22Rv1 (cell line): ENCODE measurements around the gene MAGIX.
A peak's percentile ranks its signal among the peaks of the same experiment; 100 is the strongest.

Experiments
- H3K27ac ChIP-seq: fragments of 450-650 bp; 2 replicates; pipeline ENCODE4 v1.5.1; 2017
- ZFX ChIP-seq: fragments of 450-650 bp; IDR thresholded peaks from 2 replicates; pipeline ENCODE4 v1.6.1; 2017; ENCODE audit warnings: antibody characterized with exemption, borderline replicate concordance
- TF ChIP-seq, protein P1 (sequence below): fragments of 450-650 bp; IDR thresholded peaks from 2 replicates; pipeline ENCODE4 v1.5.1; 2017; ENCODE audit warnings: mild to moderate bottlenecking

MAGIX gene

DNA sequence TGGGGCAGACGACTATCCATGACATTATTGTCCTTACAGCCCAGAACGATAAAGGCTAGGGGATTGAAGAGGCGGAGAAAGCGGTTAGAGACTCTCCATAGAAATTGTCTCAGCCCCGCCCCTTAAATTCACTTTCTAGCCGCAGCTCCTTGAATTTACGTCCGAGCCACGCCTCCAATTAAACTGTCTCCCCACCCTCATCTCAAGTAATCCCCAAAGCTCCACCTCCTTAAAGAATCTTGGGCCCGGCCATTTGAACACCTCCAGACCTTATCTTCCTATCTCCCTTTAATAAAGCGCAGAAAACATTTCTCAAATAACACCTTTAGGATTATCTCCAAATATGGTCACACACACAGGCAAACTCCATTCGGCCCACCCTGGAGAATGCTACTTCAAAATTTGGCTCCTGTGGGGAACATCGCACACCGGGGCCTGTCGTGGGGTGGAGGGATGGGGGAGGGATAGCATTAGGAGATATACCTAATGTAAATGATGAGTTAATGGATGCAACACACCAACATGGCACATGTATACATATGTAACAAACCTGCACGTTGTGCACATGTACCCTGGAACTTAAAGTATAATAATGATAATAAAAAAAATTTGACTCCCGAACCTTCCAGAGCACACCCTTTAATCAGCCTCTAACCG, 7.2 kb upstream of the MAGIX start:
- TF ChIP-seq, protein P1, sequence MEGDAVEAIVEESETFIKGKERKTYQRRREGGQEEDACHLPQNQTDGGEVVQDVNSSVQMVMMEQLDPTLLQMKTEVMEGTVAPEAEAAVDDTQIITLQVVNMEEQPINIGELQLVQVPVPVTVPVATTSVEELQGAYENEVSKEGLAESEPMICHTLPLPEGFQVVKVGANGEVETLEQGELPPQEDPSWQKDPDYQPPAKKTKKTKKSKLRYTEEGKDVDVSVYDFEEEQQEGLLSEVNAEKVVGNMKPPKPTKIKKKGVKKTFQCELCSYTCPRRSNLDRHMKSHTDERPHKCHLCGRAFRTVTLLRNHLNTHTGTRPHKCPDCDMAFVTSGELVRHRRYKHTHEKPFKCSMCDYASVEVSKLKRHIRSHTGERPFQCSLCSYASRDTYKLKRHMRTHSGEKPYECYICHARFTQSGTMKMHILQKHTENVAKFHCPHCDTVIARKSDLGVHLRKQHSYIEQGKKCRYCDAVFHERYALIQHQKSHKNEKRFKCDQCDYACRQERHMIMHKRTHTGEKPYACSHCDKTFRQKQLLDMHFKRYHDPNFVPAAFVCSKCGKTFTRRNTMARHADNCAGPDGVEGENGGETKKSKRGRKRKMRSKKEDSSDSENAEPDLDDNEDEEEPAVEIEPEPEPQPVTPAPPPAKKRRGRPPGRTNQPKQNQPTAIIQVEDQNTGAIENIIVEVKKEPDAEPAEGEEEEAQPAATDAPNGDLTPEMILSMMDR: no peak
- TF ChIP-seq ZFX: no peak
- H3K27ac ChIP-seq: peak overlapping the region; percentile 91

DNA sequence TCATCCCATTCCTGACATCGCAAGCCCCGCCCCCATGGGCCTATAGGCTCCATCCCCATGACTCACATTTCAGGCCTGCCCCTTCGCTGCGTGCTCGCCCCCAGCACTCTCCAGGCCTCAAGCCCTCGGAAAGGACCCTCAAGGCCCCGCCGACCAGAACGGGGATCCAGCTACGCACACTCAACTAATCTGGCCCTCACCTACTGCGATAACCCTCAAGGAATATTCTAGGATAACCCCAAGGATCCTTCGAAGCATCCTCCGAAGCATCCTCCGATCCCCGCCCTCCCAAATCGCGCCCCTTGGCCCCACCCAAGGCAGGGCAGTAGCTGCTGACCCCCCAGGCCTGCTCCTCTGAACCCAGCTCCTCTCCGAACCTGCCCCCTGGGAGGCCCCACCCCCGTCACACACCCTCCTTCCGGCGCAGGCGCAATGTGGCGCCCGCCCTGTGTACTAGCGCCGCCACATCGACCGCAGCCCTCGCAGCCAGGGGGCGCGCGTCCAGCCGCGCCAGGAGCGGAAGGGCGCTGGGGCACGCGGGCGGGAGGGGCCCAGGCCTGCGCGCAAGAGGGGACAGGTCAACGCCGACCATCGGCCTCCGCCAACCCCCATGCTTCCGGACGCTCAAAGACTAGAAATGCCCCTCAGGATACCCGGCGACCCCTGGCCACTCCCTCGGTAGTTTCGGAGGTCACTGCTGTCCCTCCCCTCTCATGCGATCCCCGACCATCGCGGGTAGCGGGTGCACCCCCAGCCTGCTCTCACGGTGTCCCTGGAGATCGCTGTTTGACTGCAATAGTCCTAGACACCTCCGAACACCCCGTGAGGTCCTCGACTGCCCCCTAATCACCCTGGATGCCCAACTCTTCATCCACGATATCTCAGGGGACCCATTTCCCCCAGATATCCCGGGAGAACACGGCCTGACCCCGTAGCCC, 6.4 kb upstream of the MAGIX start:
- TF ChIP-seq, protein P1: peak; percentile 78
- TF ChIP-seq ZFX: no peak
- H3K27ac ChIP-seq: peak overlapping the region; percentile 91

DNA sequence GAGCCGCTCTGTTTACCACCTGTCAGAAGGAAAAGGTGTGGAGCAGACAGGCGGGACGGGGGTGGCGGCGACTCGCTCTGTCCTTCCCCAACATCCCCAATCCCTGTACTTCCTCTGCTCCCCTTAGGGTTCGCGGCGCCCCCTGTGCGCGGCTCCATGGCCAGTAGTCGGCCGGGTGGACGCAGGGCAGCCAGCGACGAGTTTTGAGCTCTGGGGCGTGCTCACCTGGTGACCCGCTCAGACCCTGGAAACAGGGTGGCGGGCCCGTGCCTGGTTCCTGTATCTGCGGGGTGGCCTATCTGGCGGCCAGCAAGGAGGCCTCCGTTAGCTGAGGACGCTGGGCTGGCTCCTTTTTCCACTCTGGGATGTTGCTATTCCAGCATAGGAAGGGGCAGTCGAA, 5.4 kb upstream of the MAGIX start:
- no peak for TF ChIP-seq ZFX
- TF ChIP-seq, protein P1: no peak

DNA sequence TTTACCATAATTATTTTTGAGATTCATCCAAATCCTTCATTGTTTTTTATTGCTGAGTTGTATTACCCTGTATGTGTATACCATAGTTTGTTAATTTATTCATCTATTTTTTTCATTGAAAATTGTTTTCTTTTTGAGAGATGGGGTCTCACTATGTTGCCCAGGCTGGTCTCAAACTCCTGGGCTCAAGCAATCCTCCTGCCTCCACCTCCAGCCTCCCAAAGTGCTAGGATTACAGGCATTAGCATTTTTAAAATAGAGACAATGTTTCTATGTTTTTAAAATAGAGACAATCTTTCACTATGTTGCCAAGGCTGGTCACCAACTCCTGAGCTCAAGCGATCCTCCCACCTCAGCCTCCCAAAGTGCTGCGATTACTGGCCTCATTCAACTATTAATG, 1.6 kb upstream of the MAGIX start:
- no peak overlapping the region for H3K27ac ChIP-seq
- no peak for TF ChIP-seq ZFX
- TF ChIP-seq, protein P1: no peak

More for the DNA sequence above, 5.4 kb upstream of the MAGIX start:
- no peak overlapping the region for H3K27ac ChIP-seq

DNA sequence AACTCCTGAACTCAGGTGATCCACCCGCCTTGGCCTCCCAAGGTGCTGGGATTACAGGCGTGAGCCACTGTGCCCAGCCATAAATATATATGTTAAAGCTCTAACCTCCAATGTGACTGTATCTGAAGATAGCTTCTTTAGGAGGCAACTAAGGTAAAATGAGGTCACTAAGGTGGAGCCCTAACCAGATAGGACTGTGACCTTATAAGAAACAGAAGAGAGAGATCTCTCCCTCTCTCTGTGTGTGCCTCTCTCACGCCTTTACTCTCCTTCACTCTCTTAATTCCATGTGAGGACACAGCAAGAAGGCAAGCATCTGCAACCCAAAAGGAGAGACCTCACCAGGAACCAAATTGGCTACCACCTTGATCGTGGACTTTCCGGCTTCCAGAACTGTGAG, 926 bp upstream of the MAGIX start:
- H3K27ac ChIP-seq: no peak overlapping the region
- TF ChIP-seq, protein P1: no peak
- TF ChIP-seq ZFX: no peak

DNA sequence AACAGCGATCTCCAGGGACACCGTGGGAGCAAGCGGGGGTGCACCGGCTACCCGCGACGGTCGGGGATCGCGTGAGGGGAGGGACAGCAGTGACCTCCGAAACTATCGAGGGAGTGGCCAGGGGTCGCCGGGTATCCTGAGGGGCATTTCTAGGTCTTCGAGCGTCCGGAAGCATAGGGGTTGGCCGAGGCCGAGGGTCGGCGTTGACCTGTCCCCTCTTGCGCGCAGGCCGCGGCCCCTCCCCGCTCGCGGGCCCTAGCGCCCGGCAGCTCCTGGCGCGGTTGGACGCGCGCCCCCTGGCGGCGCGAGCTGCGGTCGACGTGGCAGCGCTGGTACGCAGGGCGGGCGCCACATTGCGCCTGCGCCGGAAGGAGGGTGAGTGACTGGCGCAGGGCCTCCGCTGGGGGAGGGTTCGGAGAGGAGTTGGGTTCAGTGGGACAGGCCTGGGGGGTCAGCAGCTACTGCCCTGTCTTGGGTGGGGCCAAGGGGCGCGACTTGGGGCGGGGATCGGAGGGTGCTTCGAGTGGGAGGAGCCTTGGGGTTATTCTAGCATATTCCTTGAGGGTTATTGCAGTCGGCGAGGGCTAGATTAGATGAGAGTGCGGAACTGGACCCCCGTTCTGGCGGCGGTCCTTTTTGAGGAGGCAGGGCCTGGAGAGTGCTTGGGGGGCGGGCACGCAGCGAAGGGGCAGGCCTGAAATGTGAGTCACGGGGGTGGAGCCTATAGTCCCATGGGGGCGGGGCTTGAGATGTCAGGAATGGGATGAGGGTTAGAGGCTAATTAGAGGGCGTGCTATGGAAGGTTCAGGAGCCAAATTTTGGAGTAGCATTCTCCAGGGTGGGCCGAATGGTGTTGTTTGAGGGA, 1.2 kb downstream of the MAGIX start:
- no peak for TF ChIP-seq ZFX
- TF ChIP-seq, protein P1: peak; percentile 83

More for the DNA sequence above, 1.2 kb downstream of the MAGIX start:
- peak overlapping the region; percentile 80 for H3K27ac ChIP-seq
